CD4-positive, alpha-beta T cell treated with Interleukin-17A for 4 hours (primary cell): ENCODE data around the gene ALDH1L2.

ENCODE experiments used
- DNase-seq: peaks from one replicate; pipeline ENCODE4 v3.0.0-alpha.2; 2020; ENCODE audit warnings: mixed read lengths

ALDH1L2 gene

DNA sequence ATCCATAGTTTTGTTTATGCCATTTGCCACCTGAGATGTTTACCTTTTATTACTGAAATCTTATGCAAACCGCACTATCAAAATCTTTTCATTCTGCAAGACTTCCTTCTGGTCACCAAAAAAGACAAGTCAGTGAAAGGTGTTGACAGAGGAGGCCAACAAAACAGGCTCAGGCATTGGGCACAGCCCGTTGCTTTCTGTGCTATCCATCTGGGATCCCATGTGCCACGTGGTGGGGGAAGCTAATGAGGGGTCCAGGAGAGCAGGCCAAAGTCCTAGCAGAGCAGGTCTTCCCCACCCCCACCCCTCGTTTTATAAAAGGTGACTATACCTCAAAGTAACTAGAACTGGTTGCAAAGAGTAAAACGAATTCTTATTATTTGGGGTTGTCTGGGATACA lies 1.2 kb downstream of the ALDH1L2 start:
- DNase-seq: no peak

DNA sequence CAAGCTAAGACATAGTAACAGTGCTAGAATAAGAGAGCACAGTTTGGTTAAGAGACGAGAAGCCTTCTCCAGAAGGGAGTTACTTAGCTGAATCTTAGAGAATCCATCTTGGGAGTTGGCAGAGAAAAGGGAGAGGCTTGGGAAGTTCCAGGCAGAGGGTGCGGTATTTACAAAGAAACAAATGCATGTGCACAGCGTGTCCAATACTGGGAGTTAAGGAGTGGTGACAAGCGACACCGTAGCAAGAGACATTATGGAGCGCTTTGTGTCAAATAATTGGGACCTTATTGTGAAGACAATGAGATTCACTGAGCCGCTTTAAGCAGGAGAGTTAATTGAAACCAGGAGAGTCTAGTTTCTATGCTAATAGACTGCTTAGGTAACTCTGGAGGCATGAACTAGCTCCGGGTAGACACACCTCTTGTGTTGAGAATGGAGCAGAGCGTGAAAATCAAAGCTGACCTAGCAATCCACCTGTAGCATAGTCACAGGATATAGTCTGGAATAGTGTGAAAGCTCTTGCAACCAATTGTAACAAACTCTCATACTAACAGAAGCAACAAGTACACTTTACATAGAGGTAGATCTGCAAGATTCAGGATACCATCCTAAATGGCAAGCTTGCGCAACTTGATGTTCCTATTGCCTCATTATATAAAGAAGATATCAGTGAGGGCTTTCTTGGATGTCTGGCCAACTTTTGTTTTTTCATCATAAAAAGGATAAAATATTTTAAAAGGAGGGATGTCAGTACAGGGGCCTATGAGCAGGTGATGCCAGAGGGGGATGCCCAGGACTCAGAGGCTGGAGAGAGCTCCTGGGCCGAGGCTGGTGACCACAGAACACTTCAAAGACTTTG lies 5.3 kb downstream of the ALDH1L2 start:
- DNase-seq: no peak

DNA sequence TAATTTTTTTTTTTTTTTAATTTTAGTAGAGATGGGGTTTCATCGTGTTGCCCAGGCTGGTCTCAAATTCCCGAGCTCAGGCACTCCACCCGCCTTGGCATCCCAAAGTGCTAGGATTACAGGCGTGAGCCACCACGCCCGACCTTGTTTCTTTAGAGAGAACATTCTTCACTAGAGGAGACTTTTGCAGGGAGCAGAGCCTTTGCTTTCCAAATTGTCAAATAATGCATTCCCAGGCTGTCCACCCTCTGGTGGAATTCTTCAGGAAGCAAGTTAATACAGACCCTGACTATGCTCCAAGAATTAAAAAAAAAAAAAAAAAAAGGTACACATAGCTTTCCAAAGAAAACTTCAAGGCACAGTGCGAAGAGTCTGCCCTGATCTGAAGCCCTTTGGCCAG lies 6.8 kb downstream of the ALDH1L2 start:
- no peak for DNase-seq

DNA sequence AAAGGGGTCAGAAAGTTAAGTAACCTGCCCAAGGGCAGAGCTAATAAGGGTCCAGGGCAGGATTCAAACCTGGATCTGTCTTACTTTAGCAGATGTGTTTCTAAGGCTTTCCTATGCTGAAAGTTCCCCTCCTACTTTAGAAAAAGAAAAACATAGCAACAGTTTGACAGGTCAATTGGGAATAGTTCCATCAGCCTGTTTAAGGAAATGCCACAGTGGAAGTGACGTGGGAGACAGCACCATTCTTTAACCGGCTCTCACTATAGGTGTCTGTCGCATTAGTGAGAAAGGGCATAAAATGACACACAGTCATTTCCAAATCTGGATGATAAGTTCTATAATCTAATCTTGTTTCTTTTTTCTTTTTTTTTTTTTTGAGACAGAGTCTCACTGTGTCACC lies 7.3 kb downstream of the ALDH1L2 start:
- DNase-seq: no peak

DNA sequence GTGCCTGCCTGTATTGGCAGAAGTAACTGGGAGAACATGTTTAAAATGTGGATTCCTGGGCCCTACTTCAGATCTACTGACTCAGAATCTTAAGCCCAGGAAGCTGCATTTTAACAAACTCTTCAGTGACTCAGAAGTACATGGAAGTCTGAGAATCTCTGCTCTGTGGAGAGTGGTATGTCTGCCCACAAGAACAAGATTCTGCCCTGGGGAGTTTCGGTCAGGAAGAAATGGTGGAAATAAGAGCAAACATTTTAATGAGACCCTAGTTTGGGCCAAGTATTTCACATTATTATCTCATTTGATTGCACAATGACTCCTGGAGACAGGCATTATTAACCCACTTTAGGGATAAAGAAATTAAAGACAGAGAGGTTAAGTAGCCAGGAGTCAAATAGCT lies 8.2 kb downstream of the ALDH1L2 start:
- DNase-seq: no peak

DNA sequence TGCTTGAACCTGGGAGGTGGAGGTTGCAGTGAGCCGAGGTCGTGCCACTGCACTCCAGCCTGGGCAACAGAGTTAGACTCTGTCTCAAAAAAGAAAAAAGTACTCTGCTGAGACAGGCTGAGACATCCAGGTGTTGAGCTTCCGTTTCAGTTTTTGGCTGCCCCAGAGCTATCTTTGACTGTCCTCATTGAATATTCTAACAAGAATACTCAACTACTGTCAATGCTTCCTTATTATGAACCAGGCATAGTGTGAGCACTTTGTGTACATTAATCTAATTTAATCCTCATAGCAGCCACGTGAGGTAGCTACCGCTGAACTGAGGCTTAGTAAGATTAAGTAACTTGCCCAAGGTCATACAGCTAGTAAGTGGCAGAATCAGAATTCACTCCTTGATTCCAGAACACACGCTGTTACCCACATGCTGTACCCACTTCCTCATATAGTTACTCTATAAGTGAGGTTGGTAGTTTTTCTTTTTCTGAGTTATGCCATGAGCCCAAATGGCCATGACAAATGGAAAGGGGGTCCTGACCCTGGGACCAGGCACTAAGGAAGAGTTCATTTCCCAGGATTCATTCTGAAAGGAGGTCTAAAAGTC lies 11.3 kb downstream of the ALDH1L2 start:
- no peak for DNase-seq

DNA sequence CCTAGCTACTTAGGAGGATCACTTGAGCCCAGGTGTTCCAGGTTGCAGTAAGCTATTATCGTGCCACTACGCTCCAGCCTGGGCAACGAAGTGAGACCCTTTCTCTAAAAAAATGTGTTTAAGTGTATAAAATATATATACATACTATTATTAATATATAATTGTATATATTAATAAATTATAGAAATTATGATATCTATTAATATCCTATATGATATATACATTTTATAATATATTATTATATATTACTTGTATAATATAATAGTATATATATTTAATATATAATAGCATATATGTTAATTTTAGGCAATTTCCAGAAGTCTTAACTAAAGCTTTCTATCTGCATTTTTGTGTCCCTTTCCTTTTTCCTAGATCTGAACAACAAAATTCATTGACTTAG lies 12.3 kb downstream of the ALDH1L2 start:
- DNase-seq: no peak

DNA sequence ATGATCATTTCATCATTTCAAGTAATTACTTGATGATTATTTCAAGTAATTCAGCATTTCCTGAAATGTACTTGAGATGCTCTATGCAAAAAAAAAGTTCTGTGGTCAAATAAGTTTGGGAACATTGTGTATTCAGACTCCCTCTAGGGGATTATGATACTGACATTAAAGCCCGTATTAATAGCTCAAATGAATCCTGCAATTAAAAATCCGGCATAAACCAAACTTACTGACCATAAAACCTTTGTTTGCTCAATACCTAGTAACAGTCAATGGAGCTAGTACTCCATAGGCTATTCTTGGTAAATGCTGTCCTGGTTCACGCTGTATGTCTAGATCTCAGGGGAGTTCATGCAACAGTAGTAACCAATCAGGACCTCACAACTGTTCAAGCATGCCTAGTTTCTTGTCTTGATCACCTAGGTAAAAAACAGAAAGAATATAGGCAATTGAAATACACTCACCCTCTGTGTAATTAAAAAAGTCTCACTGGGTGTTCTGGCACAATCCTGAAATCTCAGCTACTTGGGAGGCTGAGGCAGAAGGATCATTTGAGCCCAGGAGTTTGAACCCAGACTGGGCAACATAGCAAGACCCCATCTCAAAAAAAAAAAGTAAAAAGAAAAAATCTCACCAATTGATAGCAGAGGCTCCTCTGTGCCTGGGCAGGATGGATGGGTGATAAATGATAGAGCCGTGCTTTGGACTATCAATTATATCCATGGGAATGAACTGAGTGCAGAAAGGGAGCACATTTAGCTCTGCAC lies 14.1 kb downstream of the ALDH1L2 start:
- DNase-seq: no peak

DNA sequence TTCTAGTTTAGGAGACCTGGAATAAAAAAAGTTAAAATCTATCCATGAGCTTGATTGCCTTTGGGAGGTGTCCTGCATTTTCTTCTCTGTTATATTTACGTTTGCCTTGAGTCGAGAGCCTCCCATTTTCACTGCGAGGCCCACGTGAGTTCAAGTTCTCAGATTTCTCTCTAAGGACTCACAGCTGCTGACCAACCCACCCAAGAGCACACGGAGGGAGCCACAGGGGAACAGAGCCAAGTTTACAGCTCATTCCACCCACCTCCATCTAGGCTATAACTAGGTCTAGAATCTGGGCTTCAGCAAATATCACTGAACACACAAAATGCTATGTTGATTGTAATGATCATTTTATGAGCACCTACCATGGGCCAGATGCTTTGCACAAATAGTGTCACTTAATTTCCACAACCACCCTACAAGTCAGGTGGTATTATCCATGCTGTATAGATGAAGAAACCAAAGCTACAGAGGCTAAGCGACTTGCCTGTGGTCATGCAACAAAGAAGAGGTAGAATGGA lies 16.7 kb downstream of the ALDH1L2 start:
- no peak for DNase-seq

DNA sequence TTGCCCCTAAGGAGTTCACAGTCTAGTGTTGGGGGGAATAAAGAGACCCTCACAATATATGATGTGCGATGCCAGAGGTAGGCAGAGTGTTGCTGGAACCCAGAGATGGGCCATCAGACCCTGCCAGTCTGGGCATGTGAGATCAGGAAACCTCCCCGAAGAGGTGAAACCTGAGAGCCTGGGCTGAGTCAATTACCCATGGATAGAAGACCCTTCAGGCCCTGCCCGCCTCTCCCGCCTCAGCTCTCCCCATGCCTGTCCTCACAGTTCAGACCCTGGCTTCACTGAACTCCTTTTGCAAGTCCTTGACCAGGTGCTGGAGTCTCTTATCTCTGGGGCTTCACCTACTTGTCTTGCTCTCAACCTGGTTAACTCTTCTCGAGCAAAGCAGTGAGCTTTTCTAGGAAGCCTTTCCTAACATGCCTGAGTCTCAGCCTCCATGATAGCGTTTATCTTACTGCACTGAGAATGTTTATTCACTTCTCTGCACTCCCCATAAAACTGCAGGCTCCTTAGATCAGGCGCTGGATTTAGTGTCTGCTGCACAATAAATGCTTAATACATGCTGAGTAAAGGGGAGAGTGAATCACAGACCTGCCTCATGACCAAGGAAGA lies 19.6 kb downstream of the ALDH1L2 start:
- no peak for DNase-seq

DNA sequence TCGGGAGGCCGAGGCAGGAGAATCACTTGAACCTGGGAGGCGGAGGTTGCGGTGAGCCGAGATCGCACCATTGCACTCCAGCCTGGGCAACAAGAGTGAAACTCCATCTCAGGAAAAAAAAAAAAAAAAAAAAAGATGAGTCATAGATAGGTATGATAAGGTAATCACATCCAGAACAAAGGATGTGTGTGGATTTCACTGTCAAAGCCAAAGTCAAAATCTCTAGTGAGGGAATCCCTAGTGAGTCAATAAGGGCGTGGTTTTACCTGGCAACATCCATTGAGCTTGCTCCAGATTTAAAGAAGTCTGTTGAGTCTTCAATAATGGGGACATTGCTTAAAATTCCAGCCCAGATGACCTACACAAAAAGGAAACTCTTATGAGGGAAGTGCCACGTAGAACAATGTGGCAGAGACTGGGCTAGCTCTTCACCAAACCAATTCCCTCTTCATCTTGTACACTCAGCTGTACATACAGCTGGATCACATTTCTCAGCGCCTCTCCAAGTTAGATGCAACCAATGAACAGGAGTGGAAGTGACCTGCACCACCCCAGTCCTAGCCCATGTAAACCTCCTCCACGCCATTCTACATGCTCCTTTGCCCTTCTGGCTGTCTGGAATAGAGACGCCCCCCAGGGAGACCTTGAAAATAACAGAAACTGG lies 23.4 kb downstream of the ALDH1L2 start:
- DNase-seq: no peak

DNA sequence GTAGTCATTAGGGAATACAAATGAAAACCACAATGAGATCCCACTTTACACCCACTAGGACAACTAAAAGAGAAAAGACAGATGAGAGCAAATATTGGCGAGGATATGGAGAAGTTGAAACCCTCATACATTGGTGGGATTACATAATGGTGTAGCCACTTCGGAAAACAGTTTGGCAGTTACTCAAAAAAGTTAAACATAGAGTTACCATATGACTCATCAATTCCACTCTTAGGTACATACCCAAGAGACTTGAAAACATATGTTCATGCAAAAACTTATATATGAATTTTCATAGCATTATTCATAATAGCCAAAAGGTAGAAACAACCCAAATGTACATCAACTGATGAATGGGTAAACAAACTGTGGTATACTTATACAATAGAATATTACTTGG lies 27.1 kb downstream of the ALDH1L2 start:
- DNase-seq: no peak

DNA sequence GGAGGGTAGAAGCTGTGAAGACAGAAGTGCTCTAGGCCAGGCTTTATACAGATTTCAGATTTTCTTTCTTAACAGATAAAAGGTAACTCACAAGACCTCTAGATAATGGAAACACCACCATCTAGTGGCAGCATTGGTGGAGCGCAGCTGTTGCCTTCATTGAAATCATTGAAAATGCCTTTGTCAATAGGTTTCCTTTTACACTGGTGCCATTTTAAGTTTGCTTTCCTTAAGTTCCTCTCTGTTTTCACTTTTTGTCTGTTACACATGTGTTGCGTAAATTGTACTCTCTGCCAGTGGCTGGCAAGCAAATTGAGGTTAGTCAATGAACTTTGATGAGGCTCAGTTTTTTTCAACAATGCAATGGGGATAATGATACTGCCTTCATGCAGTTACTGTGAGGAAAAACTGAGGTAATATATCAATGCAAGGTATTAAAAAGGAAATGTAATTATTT lies 31.1 kb downstream of the ALDH1L2 start:
- DNase-seq: peak; percentile 79

DNA sequence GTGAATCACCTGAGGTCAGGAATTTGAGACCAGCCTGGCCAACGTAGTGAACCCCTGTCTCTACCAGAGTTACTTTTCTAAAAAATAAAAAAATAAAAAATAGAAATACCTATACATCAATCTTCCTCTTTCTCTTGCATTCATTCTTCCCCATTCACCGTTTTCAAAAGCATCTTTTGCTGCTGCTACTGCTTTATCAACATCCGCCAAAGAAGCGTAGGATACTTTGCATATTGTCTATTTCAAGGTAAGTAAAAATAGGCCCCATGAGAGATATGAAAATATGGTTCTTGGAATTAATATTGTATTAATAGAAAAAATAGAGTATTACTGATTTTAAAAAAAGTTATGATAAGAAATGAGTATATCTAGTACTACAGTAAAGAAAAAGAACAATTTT lies 32.3 kb downstream of the ALDH1L2 start:
- no peak for DNase-seq

DNA sequence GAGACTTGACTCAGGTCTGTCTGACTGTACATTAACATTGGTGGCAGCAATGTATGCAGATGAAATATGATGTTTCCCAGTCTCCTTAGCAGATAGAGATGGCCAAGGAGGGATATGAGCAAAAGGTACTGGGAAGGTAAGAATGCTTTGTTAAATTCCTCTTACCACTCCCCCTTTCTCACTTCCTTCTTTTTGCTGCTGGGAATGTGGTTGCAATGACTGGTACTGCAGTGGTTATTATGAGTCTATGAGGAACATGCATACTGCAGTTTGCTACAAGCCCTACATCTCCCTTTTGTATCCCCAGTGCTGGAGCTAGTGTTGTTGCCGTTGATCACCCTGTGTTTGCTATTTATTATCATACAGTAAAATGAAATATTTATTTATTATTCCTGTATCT lies 35.9 kb downstream of the ALDH1L2 start:
- no peak for DNase-seq

DNA sequence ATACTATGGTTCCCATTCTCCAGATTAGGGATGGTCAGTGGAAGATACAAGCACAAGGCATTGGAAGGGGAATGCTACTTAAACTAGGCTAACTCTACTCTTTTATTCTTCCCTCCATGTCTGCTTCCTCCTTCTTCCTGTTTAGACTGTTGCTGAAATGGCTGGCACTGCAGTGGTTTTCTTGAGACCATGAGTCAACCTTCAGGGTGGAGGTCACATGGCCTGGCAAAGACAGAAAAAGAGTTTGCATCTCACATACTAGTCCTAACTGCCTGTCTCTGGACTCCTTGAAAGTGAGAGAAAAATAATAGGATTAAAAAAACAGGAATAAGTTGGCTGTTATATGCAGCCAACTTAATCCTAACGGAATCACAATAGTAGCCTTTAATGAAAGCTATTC lies 37.0 kb downstream of the ALDH1L2 start:
- no peak for DNase-seq

DNA sequence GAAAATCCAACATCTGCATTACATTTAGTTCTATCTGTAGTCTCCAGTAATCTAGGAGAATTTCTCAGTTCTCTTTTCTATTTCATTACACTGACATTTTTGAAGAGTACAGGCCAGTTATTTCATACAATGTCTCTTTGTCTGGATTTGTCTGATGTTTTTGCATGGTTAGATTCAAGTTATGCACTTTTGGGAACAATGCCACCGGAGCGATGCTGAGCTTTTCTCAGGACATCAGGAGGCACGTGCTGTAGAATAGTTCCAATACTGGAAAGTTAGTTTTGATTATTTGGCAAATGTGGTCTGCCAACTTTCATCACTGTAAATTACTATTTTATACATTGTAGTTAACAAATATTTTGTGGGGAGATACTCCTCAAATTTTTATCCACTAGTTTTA lies 43.1 kb downstream of the ALDH1L2 start:
- DNase-seq: no peak

DNA sequence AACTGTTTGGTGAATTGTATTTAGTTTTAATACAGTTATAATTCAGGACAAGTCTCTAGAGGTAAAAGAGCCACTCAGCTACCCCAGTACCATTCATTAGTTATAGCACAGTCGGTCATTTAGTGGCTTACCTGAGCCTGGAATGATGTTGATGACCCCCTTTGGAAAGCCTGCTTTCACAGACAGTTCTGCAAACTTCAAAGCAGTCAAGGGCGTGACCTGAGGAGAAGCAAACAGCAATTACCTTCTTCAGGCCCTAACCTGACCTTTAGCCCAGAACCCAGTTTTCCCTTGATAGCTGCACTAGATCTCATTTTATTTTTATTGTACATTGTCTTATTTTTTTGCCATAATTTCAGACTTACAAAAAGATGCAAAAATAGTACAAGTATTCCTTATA lies 43.8 kb downstream of the ALDH1L2 start:
- no peak for DNase-seq

DNA sequence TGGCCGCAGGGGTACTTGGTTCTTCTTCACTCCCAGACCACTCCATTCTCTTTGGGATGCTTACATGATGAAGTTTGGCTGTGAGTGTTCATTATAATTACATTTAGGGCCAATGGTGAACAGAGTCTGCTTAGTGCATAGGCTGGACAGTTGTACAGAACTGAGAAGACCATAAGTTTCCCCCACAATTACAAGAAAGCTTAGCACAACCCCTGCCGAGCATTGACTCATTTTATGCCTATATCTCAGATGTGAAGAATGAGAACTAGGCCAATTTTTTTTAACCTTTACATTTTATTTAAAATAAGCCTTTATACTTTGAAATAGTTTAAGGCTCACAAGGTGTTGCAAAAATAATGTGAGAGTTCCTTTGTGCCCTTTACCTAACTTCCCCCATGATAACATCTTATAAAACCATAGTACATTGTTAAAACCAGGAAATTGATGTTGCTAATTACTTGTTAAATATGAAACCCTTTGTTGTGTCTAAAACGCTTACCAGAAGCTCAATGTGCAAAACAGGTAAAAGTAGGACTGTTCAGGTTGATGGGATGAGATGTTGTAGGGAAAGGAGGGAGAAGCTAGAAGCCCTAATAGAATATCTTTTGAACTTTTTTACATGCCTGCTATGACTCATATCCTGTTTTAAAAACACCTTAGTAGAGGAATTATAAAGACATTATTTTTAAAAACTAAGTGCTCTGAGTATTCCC lies 47.2 kb downstream of the ALDH1L2 start:
- DNase-seq: peak; percentile 12

DNA sequence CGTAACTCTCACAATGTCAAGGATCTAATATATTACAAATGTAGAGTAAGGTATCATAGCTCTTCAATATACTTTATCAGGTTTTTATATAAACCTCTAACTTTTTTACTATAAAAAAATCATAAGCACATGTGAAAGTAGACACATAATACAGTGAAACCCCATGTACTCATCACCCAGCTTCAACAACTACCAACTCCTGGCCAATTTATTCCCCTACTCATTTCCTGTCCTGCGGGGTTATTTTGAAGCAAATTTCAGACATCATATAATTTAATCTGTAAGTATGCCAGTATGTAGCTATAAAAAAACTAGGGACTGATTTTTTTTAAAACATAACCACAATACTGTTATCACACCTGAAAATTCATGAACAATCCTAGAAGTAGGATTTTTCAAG lies 50.4 kb downstream of the ALDH1L2 start:
- no peak for DNase-seq

DNA sequence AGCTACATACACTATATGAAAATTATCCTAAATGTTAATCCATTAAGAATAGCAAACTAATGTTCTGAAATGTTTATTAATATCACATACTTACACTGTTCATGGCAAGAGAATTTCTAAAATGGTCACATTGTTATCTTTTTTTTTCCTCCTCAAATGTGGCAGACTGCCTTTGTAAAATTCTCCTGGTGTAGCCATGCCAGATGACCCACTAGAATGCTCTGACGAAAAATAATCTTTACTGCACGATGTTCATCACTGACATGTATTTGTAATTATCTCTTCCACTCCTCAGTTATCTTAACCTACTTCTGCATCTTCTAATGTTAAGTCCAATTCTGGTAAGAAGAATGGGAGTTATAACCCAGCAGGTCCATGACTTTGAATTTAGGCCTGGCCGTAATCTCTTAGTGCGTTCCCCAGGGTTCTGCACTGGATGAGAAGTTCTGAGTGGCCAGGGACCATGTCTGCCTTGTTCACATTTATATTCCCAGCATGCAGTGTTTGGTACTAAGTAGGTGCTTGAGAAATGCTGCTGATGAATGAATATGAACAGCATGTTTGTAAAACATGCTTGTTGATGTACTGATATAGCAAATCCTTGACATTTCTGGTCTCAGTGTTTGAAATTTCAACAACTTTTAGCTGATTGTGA lies 51.4 kb downstream of the ALDH1L2 start:
- no peak for DNase-seq
